ENCODE data around the gene PIAS1.

PIAS1 gene

DNA sequence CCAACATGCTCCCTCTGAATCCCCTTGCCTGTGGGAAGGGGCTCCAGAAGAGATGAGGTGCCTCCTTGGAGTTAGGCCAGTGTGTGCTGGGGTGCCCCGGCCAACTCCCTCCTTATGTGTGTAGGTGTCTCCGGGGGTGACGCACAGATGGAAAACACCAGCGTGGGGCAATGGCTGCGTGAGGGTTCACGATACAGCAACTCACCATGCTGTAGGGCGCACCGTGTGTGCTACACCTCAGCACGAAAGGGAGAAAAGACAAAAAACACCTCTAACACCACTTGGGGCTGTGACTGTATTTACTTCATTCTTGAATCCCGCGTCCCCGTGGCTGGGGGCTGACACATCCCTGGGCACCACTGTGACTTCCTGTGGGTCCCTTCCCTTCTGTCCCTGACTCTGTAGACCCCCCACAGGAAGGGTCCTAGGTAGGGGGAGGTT, 152.6 kb downstream of the PIAS1 start:
- no peak for DNase-seq (ENCODE audit: extremely low read depth, low read depth)
- TF ChIP-seq, protein P1, sequence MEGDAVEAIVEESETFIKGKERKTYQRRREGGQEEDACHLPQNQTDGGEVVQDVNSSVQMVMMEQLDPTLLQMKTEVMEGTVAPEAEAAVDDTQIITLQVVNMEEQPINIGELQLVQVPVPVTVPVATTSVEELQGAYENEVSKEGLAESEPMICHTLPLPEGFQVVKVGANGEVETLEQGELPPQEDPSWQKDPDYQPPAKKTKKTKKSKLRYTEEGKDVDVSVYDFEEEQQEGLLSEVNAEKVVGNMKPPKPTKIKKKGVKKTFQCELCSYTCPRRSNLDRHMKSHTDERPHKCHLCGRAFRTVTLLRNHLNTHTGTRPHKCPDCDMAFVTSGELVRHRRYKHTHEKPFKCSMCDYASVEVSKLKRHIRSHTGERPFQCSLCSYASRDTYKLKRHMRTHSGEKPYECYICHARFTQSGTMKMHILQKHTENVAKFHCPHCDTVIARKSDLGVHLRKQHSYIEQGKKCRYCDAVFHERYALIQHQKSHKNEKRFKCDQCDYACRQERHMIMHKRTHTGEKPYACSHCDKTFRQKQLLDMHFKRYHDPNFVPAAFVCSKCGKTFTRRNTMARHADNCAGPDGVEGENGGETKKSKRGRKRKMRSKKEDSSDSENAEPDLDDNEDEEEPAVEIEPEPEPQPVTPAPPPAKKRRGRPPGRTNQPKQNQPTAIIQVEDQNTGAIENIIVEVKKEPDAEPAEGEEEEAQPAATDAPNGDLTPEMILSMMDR (IDR thresholded peaks at IDR 0.05; ENCODE audit: low read depth, low read length, missing control alignments) = no peak
- no peak overlapping the region for H3K4me3 ChIP-seq (replicated peaks; ENCODE audit: low read depth, low read length)

DNA sequence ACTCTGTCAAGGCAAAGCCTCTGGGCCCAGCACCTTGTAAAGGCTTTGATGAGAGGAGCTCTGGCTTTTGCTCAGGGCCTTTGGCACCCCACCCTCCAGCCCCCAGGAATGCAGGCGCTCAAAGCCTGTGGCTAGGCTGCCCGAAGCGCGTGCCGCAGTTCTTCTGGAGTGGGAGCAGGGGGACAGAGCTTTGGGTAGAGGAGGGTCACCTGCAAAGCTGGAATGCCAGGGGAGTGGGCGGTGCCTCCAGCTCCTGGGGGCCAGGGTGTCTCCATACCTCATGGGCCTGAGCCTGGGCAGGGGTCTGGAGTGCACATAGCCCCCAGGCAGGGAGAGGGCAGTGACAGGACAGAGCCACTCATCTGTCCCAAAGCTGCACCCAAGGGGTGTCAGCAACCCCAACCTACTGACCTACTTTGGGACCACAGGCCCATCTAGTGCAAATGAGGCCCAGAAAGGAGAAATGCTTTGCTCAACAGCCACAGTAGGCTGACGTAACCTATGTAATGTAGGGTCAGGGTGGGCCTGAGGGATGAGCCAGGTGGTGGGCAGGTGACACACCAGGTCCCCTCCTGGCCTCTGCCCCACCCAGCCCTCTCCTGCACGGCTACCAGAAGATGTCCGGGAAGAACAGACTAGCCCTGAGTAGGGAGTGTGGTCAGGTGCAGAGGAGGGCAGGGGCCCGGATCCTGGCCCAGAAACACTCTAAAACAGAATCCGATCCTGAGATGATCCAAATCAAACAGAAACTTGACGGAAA, 153.2 kb downstream of the PIAS1 start:
- no peak overlapping the region for H3K4me3 ChIP-seq (replicated peaks; ENCODE audit: low read depth, low read length)
- no peak for DNase-seq (ENCODE audit: extremely low read depth, low read depth)
- TF ChIP-seq, protein P1 (IDR thresholded peaks at IDR 0.05; ENCODE audit: low read depth, low read length, missing control alignments) = no peak

DNA sequence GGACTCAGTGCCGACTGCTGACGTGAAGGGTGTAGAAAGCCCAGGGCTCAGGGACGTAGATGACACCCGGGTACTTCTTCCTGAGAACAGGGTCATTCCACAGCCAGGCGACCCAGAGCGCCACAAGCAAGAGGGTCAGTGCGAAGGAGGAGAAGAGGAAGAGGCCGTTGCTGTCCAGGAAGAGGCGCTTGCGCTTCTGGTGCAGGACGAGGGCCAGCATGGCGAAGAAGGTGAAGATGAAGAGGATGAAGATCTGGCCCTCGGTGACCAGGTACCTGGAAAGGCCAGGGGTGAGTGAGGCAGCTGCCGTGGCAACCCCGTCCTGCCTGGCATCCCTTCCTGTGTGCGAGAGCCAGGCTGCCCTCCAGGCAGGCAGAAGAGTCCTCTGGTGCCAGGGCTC, 154.0 kb downstream of the PIAS1 start:
- DNase-seq (ENCODE audit: extremely low read depth, low read depth) = no peak
- TF ChIP-seq, protein P1 (IDR thresholded peaks at IDR 0.05; ENCODE audit: low read depth, low read length, missing control alignments) = no peak
- H3K4me3 ChIP-seq (replicated peaks; ENCODE audit: low read depth, low read length) = no peak overlapping the region

DNA sequence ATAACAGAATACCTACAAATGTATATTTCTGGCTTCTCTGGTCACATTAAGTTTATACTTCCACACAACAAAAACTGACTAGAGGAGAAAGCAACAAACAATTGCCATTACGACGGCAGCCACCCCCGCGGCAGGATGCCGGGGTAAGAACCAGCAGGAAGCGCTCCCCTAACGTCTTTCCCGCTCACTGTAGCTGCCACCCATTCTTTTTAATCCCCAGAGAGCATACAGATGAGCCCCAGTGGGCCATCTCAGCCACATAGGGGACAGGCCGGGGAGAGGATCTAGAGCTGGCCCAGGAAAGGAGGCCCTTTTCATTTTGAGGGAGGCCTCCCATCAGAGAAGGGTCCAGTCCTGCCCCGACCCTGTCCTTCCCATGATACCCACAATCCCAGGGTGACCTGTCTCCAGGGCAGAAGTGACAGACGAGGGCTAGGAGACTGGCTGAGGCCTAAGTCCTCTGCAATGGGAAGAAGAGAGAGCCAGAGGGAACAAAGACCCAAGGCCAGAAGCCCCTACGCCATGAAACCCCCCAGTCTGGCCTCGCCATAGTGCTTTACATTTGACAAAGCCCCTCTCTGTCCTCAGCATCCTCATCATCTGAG, 154.6 kb downstream of the PIAS1 start:
- no peak overlapping the region for H3K4me3 ChIP-seq (replicated peaks; ENCODE audit: low read depth, low read length)
- DNase-seq (ENCODE audit: extremely low read depth, low read depth) = no peak
- TF ChIP-seq, protein P1 (IDR thresholded peaks at IDR 0.05; ENCODE audit: low read depth, low read length, missing control alignments) = no peak

DNA sequence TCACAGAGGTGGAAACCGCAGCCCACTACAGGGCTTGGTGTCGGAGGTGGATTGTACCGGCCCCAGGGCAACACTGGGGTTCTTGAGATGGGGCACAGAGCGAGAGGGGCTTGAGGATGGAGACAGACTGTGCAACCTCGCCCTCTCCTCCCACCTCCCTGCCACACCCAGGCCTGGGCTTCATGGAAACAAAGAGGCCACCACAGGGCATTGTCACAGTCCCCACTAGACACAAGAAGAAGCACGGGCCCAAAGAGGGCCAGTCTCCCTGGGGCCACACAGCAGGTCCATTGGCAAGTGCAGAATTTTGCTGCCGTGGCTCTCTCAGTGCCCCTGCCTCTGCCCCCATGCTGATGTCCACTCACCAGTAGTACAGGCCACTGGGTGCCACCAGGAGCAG, 155.2 kb downstream of the PIAS1 start:
- no peak overlapping the region for H3K4me3 ChIP-seq (replicated peaks; ENCODE audit: low read depth, low read length)
- DNase-seq (ENCODE audit: extremely low read depth, low read depth) = no peak
- TF ChIP-seq, protein P1 (IDR thresholded peaks at IDR 0.05; ENCODE audit: low read depth, low read length, missing control alignments) = no peak

DNA sequence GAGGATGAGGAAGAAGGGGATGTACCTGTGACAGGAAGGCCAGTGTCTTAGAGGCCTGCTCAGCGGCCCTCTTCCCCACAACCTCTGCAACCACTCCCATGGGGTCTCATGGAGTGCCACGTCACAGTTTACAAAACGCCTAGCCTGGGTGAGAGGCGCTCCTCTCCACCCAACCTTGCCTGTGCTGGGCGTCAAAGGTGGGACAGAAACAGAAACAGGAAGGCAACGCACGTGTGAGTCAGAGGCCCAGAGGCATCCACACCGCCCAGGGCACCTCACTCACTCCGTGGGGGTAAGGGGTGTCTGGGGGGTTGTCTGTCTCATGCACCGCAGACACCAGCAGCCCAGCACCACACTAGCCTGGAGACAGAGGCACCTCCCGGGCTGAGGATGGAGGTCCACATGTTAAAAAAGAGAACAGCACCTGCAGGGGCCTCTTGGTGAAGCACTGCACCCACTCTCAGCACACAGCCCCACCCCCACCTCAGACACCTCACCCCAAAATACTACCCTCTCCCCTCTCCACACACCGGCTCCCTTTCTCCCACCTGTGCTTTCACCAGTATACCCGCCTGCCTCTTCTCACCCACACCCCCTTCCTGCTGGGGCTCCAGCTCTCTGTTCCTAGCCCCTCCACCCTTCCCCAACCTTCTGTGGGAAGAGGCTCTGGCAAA, 155.8 kb downstream of the PIAS1 start:
- DNase-seq (ENCODE audit: extremely low read depth, low read depth) = no peak
- H3K4me3 ChIP-seq (replicated peaks; ENCODE audit: low read depth, low read length) = no peak overlapping the region
- TF ChIP-seq, protein P1 (IDR thresholded peaks at IDR 0.05; ENCODE audit: low read depth, low read length, missing control alignments) = no peak

All from HFF-Myc (cell line).